Measurements from ENCODE around the gene OR10X1. TPM values are rescaled to one million over a fixed set of nuclear protein-coding genes. Genes with fewer than 3 reads are reported as not detected.

OR10X1 gene
- total RNA-seq, 2 donors from 2014 or later = not detected

GRCh38 chr1:158552296-158552695, 27.4 kb downstream of the OR10X1 start:
- Mint-ChIP-seq H3K4me3 (no peak overlapping the region), H3K4me1 (no peaks in the 10 kb centered on the region), H3K27me3 (ENCODE audit: insufficient read depth) (no peaks in the 10 kb centered on the region), H3K9me3 (no peaks in the 10 kb centered on the region), H3K36me3 (ENCODE audit: low read depth) (no peaks in the 10 kb centered on the region), H3K27ac (no peak overlapping the region)
- Histone ChIP-seq H3K4me1 (ENCODE audit: control insufficient read depth, insufficient read depth, low read length) (no peaks in the 10 kb centered on the region), H3K4me3 (ENCODE audit: low read length) (no peak overlapping the region), H3K9me3 (ENCODE audit: control insufficient read depth, low read length) (no peaks in the 10 kb centered on the region), H3K27ac (ENCODE audit: low read depth, low read length) (no peak overlapping the region), H3K36me3 (ENCODE audit: control insufficient read depth, insufficient read depth, low read length) (no peaks in the 10 kb centered on the region), H3K9ac (ENCODE audit: extremely low read depth, low read length, poor library complexity, severe bottlenecking) (no peak overlapping the region), H3K27me3 (ENCODE audit: control insufficient read depth, insufficient read depth, low read length, poor library complexity, severe bottlenecking) (no peaks in the 10 kb centered on the region)
- no peak for TF ChIP-seq CTCF (conservative IDR thresholded peaks at IDR 0.05)
- no peak for DNase-seq
- 88 to 100% methylated on average over 1 of the region's 1 CpG for WGBS, 2 experiments (ENCODE audit: insufficient coverage in 1 of 2, insufficient read length in 1 of 2)

- no peak overlapping the region for H3K9ac ChIP-seq (ENCODE audit: extremely low read depth, low read length, poor library complexity, severe bottlenecking)
- DNase-seq = no peak
- no peaks in the 10 kb centered on the region for H3K4me1 ChIP-seq (ENCODE audit: control insufficient read depth, insufficient read depth, low read length)
- no peaks in the 10 kb centered on the region for H3K27me3 ChIP-seq (ENCODE audit: control insufficient read depth, insufficient read depth, low read length, poor library complexity, severe bottlenecking)
- Mint-ChIP-seq H3K4me3 (no peak overlapping the region), H3K27ac (no peak overlapping the region), H3K4me1 (no peaks in the 10 kb centered on the region), H3K27me3 (ENCODE audit: insufficient read depth) (no peaks in the 10 kb centered on the region), H3K9me3 (no peaks in the 10 kb centered on the region), H3K36me3 (ENCODE audit: low read depth) (no peaks in the 10 kb centered on the region)
- no peak for TF ChIP-seq CTCF (conservative IDR thresholded peaks at IDR 0.05)
- H3K4me3 ChIP-seq (ENCODE audit: low read length) = no peak overlapping the region
- no peaks in the 10 kb centered on the region for H3K9me3 ChIP-seq (ENCODE audit: control insufficient read depth, low read length)
- H3K27ac ChIP-seq (ENCODE audit: low read depth, low read length) = no peak overlapping the region
- no peaks in the 10 kb centered on the region for H3K36me3 ChIP-seq (ENCODE audit: control insufficient read depth, insufficient read depth, low read length)
- WGBS, 2 experiments (ENCODE audit: insufficient coverage in 1 of 2, insufficient read length in 1 of 2) = 90 to 100% methylated on average over 2 of the region's 2 CpGs
Observed at GRCh38 chr1:158547533-158547932, 32.2 kb downstream of the OR10X1 start.

- 71% methylated on average over 2 of the region's 2 CpGs; no CpG with 5 or more reads in 1 of the 2 experiments for WGBS, 2 experiments (ENCODE audit: insufficient coverage in 1 of 2, insufficient read length in 1 of 2)
- no peak overlapping the region for H3K9ac ChIP-seq (ENCODE audit: extremely low read depth, low read length, poor library complexity, severe bottlenecking)
- no peak for TF ChIP-seq CTCF (conservative IDR thresholded peaks at IDR 0.05)
- no peaks in the 10 kb centered on the region for H3K36me3 ChIP-seq (ENCODE audit: control insufficient read depth, insufficient read depth, low read length)
- Mint-ChIP-seq H3K4me1 (peaks cover 4% of the 10 kb centered on the region), H3K4me3 (no peak overlapping the region), H3K9me3 (no peaks in the 10 kb centered on the region), H3K27ac (no peak overlapping the region), H3K36me3 (ENCODE audit: low read depth) (no peaks in the 10 kb centered on the region), H3K27me3 (ENCODE audit: insufficient read depth) (peaks cover 3% of the 10 kb centered on the region)
- DNase-seq = no peak
- H3K4me1 ChIP-seq (ENCODE audit: control insufficient read depth, insufficient read depth, low read length) = no peaks in the 10 kb centered on the region
- H3K27me3 ChIP-seq (ENCODE audit: control insufficient read depth, insufficient read depth, low read length, poor library complexity, severe bottlenecking) = no peaks in the 10 kb centered on the region
- H3K9me3 ChIP-seq (ENCODE audit: control insufficient read depth, low read length) = no peaks in the 10 kb centered on the region
- no peak overlapping the region for H3K4me3 ChIP-seq (ENCODE audit: low read length)
- H3K27ac ChIP-seq (ENCODE audit: low read depth, low read length) = no peak overlapping the region
Observed at GRCh38 chr1:158537609-158538008, 42.1 kb downstream of the OR10X1 start.
